GM19351 (cell line): ENCODE measurements around the gene SIK1.
"Not testable (repeated sequence)": the region's sequence is repeated elsewhere in the genome, so short reads cannot be mapped to it uniquely, and the experiment has no call there.

Experiments used
- ATAC-seq: cut with Tn5 transposase; IDR thresholded peaks from one replicate; pipeline ENCODE4 v1.9.1; 2021; ENCODE audit warnings: mild to moderate bottlenecking, moderate library complexity; ENCODE audit not compliant: unreplicated experiment

Gene SIK1

GRCh38 chr21:43398000-43398399 lies 28.9 kb downstream of the SIK1 start:
- not testable (repeated sequence) for ATAC-seq

DNA sequence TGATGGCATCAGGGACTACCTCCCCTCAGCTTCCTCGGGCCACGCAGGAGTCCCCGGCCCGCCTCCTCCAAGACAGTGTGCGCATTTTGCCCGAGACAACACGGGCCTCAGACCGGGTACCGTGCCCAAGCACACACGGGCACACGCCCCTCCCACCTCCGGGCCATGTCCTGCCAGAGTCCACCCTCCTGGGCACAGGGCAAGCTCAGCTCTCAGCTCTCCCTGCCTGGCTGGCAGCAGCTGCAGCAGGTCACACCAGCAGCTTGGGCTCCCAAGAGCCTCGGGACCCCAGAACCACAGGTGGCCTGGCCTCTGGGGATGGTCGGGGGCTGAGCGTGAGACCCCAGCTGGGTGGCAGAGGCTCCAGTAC lies 29.5 kb downstream of the SIK1 start:
- ATAC-seq, result not testable (repeated sequence)

- not testable (repeated sequence) for ATAC-seq
These were observed 30.0 kb downstream of the SIK1 start for GRCh38 chr21:43396788-43397438.

DNA sequence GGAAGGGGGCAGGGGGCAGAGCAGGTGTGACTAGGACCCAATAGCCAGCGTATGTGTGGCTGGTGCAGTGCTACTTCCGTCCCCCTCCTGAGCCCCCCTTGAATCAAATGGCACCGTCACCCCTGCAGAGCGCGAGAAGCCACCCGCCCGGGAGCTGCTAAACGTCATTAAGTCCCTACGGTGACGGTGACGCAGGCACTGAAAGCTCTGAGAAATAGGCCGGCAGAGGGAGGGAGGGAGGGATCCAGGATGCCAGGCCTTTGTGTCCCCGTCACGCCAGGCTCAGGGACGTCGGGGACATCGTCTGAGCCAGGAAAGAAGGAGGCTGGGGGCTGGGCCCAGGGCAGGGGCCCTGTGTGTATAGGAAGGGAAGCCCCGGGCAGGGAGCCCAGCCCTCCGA lies 43.6 kb downstream of the SIK1 start:
- not testable (repeated sequence) for ATAC-seq

- ATAC-seq, result not testable (repeated sequence)
These were observed 44.0 kb downstream of the SIK1 start for GRCh38 chr21:43382902-43383301.

DNA sequence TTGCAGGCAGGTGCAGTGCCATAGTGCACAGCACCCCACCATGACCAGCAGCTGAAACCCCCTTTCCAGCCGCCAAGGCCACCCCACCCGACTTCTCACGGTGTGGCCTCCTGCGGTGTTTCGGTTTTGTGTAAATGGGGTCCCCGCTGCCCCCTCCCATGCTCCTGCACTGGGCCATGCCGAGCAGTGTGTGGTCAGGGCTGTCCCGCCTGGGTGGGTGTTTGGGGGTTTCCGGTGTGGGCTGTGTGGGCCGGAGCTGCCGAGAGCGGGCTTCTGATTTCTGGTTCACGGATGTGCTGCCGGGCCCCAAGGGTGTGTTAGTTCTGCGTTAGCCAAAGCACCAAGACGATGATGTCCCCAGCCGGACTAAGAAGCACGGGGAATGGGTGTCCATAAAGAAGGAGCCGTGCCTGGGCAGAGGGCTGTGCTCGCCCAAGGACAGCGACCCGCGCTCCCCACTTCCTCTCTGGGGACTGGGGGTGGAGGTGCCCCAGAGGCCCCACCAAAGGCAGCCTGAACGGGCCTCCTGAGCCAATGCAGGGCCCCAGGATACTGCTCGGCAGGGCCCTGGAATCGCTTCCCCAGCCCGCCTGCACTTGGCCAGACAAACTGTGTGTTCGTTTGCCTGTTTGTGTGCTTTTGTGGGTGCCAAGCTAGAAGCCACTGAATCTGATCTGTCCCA lies 45.9 kb downstream of the SIK1 start:
- not testable (repeated sequence) for ATAC-seq

DNA sequence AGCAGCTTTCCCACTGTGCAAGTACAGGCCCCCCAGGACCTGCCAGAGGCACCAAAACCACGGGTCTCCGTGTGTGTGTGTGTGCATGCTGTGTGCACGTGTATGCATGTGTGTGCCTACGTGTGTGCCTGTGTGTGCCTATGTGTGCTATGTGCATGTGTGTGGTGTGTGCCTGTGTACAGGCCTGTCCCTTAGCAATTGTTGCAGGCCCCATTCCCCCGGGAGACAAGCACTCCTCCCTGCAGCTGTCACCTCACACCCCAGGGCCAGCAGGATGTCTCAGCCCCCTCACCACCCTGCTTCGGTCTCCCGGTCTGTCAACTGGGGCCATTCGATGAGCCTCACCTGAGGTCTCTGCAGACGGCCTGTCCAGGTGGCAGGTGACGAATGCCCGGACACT lies 46.6 kb downstream of the SIK1 start:
- ATAC-seq, result not testable (repeated sequence)

DNA sequence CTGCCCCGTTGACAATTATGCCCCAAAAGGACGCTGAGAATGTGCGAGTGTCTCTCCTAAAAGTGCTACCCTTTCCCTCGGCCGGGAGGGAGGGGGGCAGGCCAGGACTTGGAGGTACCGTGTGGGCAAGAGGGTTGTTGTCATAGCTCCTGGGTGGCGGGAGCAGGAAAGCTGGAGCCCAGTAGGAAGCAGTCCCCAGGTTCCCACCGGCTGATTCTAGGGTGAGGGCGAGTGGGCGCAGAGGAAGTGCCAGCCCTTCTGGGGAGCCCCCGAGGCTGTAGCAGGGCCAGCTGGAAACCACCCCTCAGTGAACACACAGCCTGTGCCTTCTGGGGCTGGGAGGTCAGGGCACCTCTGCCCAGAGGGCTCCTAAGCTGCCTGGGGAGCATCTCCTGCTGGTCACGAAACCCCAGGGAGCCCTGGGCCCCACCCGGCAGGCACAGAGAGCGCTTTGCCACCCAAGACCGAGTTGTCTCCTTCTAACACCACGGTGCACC lies 47.3 kb downstream of the SIK1 start:
- not testable (repeated sequence) for ATAC-seq

DNA sequence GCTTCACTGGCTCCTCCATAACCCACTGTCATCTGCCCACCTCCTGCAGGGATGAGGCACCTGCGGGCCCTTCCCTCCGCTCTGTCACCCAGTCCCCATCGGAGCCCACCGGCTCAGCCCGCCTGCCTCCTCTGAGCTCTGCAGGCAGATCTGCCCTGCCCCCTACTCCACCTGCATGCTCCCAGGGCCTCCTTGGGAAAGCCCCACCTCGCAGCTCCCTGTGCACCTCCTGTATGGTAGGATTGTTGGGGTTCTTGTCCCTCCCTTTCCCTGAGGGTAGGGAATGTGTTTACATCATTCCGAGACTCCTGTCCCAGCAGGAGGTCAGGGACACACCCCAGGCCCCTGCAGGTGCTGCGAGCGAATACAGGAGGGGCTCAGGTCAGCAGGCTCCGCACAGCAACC lies 50.5 kb downstream of the SIK1 start:
- ATAC-seq, result no peak

DNA sequence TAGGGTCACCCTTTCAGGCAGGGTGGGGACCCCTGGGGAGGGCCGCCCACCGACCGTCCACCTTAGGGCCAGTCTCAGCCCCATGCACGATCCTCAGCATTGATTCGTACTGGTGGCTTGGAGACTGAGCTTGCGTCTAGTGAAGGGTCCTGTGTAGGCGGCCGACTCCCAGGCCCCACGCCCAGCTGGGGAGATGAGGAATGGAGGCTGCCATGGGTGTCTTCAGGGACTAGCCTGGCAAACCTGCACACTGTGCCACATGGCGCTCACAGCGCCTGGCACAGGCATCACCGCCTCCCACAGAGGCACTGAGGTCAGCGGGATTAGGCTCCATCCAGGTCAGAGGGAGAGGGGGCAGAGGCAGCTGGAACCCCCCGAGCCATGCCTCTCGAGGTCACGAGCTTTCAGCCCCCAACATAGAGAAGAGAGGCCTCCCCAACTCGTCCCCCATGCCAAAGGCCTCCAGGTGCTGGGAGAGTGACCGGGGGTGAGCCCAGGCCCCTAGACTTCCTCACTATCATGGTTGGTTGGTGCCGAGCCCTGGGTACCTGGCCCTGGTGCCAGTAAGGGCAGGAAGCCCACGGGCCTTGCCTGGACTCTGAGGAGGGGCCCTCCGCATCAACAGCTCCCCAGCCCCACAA lies 51.0 kb downstream of the SIK1 start:
- ATAC-seq, result no peak

DNA sequence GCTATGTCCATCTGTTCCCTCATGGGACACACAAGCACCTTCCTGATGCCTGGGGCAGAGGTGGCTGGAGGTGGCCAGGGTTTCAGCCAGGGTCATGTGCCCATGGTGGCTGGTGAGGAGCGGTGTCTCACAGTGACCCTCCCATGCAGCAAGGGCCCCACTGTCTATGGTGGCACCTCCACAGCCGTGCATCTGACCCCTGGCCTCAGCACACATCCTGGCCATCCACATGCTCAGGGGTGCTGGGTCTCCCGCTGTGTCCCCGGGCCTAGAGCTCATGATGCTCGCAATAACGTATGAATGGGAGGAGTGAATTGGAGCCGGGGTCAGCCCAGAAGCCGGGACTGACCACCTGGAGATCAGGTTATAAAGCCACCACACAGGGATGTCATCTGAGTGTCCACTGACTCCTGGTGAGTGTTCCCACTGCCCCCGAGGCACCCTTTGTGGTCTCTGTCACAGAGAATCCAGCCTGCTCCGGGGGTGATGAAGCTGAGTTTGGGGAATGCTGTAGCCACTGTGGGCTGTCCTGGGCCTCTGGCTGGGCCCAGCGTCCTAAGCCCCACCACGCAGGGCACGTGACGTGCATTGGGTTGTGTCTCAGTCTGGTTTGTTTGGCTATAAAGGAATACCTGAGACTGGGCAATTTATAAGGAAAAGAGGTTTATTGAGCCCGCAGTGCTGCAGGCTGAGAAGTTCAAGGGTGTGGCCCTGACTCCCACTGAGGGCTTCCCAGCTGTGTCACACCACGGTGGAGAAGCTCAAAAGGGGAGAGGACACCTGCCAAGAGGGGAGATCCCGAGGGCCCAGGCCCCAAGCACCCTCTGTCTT lies 51.7 kb downstream of the SIK1 start:
- ATAC-seq, result no peak

DNA sequence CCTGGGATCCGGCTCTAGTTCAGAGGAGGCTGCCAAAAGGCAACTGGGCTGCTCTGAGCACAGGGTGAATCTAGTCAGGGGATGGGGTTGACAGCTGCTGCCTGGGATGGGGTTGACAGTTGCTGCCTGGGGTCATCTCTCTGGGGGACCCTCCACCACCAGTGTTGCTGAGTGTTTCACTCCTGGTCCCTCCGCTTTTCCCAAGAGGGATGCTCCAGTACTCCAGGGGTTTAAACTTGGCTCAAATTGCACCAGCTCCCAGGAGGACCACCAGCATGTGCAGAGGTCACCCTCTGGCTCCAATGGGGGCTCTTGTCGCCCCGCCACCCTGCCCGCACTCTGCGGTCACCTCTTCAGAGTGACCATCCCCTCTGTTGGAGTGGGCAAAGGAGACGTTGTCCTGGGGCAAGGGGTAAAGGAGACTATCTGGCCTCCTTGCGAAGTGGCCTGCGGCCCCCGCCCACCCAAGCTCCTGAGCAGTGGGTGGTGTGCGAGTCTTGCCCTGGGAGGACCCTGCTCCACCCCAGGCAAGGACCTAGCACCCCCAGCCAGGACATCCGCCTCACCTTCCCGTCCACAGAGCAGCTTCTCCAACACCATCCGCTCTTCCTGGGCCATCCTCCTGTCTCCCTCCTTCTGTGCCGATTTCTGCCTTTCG lies 52.6 kb downstream of the SIK1 start:
- ATAC-seq, result no peak

- ATAC-seq, result no peak
These were observed 53.3 kb downstream of the SIK1 start for GRCh38 chr21:43373362-43374227.

DNA sequence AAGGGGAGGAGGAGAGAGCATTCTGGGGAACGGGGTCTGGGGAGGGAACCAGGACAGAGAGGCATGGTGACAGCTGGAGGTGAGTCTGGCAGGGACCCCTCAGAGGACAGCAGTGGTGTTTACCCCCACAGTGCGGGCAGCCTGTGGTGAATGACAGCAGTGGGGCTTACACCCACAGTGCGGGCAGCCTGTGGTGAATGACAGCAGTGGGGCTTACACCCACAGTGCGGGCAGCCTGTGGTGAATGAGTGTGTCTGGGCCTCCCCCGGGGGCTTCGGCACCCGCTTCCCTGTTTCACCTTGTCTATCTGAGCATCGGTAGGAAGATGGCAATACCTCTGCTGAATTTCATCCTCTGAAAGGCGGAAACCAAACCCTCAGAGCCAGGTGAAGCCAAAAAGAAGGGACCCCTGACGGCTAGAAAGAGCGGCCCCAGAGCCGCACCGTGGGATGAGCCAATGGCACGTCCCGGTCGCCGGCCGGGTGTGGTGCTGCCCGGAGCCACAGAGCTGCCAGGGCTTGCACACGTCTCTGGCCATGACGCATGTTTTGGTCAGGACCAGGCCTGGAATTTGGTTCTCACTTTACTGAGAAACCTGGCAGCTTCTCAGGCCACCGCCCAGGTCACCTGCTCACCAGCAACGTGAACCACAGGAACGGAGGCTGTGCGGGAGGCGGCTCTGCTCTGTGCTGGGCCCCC lies 54.1 kb downstream of the SIK1 start:
- ATAC-seq, result no peak

- no peak for ATAC-seq
These were observed 55.1 kb downstream of the SIK1 start for GRCh38 chr21:43371786-43372185.

GRCh38 chr21:43370888-43371570 lies 55.9 kb downstream of the SIK1 start:
- no peak for ATAC-seq

- no peak for ATAC-seq
These were observed 56.8 kb downstream of the SIK1 start for GRCh38 chr21:43370091-43370658.

DNA sequence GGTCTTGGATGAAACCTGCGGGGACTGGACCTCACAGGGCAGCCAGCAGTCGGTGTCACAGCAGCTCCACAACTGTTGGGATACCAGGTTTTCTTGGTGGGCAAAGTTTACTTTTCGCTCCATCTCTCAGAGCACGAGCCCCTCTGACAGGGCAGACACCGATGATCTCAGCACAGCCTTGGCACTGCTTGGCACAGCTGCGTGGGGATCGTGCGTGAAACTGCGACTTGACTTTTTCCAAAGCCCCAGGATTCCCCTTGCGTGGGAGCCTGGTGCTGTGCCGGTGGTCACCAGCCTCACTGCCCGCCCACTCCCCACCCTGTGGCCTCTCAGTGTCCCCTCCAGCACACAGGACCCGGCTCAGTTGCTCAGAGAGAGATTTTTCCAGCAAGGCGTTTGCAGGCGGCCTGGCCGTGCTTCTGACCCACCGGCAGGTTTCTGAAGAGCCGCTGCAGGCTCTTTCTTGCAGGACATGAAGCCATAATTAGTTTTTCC lies 57.3 kb downstream of the SIK1 start:
- ATAC-seq, result no peak
